IPS DF 19.7 (cell line): Measurements from ENCODE around the gene GAB4.

ENCODE experiments used
- DNase-seq: peaks from one replicate; pipeline ENCODE4 v3.0.0-alpha.2; 2013; ENCODE audit warnings: low read depth, low spot score

GAB4 gene

DNA sequence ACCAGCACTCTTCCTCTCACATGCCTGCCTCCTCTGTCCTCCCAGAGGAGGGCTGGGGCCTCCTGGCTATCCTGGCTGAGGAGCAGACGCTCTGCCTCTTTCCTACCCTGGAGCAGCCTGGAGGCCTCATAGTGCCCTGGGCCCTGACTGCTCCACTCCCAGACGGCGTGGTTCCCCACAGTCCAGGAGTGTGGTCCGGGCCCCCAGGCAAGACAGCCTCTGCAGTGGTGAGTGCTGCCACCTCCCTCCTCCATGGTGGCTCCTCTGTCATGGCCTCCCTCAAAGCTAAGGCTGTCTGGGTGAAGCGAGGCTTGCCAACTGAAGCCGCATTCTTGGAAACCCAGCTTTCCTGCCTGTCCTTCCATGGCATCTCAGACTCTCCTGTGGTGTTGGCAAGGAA is 19.8 kb downstream of the GAB4 start:
- no peak for DNase-seq

DNA sequence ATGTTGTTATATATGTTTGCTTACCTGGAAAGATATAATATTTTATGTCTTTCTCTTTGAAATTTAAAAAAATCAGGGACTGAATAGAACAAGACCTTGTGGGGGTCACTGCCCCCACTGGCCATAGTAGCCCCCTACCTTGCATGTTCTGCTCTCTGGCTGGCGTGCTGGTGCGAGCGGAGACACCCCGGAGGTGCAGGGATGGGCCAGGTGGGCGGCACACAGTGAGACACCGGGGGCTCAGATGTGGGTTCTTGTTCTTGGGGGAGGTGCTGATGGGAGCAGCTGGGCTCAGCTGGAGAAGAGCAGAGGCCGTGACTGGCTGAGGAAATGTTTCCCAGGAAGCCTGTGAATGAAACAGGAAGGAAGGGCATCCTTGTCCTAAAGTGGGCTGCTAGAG is 20.2 kb downstream of the GAB4 start:
- no peak for DNase-seq

DNA sequence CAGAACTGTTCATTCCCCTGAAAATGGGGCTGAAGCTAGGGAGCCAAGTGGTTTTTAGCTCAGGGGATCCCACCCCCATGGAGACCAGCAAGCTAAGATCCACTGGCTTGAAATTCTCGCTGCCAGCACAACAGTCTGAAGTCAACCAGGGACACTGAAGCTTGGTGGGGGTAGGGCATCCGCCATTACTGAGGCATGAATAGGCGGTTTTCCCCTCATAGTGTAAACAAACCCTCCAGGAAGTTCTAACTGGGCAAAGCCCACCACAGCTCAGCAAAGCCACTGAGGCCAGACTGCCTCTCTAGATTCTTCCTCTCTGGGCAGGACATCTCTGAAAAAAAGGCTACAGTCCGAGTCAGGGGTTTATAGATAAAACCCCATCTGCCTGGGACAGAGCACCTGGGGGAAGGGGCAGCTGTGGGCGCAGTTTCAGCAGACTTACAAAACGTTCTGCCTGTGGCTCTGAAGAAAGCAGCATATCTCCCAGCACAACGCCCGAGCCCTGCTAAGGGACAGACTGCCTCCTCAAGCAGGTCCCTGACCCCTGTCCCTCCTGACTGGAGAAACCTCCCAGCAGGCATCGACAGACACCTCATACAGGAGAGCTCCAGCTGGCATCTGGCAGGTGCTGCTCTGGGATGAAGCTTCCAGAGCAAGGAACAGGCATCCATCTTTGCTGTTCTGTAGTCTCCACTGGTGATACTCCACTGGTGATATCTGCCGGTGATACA is 32.7 kb downstream of the GAB4 start:
- no peak for DNase-seq

DNA sequence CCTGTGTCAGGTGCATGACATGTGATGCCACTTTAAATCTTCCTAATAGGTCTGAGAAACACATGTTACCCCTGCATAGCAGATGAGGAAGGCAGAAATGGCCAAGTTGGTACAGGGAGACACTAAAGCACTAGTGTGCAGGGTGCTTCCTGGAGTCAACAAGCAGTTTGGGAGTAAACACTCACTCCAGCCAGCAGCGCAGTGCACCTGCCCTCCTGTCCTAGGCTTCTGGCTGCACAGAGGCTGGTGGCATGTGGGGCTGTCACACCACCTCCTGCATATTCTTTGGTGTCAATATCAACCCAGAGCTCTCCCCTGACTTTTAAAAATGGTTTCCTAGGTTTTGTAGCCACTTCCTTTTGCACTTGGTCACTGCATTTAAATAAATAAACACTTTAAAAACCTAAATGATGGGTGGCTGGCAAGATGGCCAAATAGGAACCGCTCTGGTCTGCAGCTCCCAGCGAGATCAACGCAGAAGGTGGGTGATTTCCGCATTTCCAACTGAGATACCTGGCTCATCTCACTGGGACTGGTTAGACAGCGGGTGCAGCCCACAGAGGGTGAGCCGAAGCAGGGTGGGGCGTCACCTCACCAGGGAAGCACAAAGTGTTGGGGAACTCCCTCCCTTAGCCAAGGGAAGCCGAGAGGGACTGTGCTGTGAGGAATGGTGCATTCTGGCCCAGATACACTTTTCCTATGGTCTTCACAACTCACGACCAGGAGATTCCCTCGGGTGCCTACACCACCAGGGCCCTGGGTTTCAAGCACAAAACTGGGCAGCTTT is 33.5 kb downstream of the GAB4 start:
- DNase-seq, result no peak

DNA sequence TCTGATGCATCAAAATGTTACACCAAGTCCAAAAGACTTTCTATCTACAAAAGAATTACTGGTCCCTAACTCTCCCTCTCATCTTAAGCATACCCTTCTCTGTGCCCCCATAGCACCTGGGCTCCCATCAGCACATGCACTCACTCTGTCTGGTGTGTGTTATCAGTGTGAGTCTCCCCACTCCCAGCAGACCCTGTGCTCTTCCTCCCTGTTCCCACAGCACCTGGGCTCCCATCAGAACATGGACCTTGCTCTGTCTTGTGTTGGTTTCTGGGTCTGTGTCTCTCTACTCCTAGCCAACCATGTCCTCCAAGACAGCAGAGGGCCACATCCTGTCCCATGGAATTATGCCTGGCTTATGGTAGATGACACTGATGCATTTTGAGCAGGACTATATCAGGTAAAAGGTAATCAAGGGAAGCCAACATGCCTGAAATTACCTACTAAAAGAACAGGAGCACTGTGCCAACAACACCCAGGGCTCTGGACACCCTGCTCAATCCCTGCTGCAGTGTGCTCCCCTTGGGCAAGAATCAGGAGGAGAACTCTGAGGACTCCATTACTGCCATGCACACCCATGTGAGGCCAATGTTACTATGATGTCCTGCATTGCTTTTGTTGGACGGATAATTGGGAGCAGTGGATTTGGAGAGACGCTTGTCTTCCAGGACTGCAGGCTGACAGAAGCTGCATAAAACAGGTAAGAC is 34.3 kb downstream of the GAB4 start:
- DNase-seq, result no peak

DNA sequence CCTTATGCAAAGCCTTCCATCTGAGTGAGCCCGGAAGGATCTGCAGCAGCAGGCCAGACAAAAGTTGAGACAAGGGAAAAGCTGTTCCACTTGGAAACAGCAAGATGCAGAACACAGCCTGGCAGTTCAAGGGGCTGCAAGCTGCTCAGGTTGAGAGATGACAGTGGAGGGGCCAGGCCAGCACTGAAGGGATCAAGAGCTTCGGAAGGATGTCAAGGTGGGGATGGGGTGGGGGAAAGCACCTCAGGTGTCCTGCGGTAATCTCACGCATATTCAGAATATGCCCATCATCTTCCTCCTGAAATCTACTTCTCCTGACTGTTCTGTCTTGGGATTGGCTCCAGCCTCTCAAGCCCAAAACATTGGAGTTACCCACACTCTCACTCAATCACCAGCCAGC is 35.7 kb downstream of the GAB4 start:
- no peak for DNase-seq

DNA sequence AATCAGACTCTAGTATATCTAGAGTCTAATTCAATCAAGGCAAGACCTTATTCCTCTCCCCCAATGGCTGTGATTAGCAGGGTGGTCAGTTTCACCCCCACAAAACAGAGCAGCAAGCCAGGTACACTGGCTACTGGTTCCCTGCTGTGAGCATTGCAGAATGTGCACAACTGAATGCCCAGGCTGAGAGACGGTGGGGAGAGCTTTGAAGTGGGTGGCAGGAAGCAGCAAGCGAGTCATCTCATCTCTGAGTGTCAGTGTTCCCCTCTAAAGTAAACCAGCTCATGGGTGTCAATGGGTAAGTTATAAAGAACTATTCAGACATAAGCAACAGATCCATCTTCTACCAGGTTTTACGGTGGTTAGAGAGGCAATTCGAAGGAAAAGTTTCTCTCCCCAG is 37.6 kb downstream of the GAB4 start:
- DNase-seq, result no peak

DNA sequence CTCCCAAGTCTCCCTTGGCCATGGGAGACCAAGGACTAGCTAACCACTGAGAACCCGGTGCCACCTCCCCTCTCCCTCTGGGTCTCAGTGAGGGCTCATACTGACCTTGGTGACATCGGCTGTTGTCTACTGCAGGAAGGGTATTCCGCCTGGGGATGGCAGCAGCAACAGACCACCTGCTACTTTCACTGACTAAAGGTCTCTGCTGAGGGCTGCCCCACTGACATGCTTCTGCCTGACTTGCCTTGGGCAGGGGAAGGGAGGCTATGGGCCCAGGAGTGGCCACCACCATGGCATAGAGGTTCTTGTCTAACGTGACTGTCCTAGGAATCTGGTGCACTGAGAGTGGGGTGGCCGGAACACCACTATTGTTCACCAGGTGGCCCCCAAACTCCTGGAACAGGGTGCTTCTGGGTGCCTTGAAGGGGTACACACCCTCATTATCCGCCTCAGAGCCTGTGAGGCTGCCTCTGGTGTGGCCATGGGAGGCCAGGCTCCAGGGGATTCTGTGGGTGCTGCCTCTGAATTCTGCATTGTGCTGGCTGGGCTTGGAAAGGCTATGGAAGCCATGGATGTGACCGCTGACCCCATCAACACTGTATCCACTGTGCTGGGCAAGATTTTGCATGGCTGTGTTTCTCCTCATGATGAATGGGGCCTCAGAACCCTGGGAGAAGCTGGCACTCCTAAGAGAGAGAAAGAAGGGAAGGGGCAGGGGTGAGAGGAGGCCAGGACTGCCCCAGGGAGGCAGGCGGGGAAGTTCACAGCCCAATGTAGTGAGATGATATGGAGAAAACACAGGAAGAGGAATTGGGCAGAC is 38.3 kb downstream of the GAB4 start:
- no peak for DNase-seq

DNA sequence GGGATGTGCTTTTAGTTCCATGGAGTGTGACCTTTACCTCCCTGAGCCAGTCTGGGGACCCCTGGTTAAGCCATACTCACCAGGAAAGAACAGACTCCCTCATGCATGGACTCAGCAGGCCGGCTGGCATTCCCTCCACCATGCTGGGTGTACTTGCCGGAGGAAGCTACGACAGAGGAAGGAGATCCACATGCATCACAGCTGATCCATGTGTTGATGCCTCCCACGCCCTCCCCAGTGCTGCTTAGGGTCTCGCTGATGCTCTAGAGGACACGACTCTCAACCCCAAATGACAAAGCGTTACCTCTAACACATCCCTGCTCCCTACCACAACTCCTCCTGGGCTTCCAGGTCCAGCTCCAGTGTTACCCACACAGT is 39.8 kb downstream of the GAB4 start:
- DNase-seq, result no peak

DNA sequence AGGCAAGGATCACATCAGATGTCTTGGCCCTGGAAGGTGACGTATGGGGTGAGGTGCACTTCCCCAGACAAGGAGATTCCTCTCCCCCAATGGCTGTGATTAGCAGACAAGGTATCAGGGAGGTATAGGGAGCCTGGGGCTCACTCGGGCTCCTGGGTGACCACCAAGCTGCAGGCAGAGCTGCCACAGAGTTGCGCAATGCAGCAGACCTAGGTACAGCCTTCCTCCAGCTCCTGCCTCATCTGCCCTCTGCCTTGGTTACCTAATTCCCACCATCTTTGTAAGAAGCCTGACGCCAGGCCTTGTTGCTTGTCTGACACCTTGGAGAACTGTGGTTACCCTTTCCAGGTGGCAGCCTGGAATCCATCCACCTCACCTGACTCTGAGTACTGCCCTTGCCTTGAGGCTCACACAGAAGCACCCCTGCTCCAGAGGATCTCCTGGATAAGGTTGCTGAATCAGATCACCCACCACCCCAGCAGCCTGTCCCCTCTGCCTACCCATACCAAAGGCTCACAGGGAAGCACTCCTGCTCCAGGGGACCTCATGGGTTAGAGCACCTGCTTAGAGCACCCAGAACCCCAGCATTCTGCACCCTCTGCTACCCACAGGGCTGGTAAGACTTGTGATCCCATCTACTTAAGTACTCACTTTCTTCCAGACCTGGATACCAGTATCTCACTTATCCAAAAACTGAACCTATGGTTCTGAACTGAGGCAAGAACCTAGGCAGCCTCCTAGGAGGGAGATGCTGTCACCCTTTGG is 40.4 kb downstream of the GAB4 start:
- DNase-seq, result no peak

DNA sequence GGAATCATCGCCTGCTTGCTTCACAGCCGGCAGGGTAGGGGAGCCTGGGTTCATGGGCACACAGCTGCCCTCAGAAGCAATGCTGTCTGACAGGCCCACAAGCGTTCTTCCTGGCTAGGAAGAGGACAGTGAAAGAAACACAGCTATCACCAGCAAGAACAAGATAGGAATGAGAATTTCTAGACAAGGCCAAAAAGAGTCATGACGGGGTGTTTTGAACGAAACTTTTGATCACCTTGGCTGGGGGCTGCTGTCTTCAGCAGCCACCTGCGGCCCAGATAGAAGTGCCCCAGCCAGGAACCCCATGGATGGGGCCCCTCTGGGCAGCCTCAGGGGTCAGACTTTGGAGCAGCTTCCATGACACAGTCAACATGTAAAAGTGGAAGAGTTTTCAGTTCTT is 41.8 kb downstream of the GAB4 start:
- no peak for DNase-seq

DNA sequence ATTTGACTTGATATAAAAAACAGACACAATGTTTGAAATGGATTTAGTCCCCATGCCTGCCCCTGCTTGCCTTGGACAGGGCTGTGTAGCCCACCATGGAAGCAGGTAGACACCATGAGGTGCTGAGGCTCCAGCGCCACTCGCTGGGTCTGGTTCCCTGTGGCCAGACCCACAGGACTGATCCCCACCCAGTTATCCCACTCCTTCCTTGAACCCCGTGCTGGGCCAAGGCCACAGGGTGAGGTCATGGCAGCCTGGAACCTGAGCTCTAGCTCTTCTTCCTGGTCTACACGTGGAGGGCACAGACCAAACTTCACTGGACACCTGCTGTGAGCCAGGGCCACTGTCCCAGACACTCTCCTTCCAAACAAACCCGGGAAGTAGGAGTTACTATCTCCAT is 42.5 kb downstream of the GAB4 start:
- no peak for DNase-seq

DNA sequence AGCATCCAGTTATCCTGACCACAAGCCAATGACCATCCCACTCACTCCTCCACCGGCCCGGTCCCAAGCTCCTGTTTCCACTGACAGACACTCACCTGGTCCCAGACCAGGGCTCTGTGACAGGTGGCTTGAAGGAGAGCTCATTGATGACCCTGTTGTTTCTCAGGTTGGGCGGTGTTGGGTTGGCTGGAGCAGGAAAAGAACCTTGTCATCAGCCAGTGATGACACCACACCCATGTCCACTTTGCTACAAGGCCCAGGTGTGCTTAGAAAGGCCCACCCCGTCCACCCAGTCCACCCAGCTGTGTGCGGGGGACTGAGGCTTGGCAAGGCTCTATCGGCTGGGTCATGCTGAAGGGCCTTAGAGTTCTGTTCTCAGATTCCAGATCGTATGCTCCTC is 42.9 kb downstream of the GAB4 start:
- no peak for DNase-seq

DNA sequence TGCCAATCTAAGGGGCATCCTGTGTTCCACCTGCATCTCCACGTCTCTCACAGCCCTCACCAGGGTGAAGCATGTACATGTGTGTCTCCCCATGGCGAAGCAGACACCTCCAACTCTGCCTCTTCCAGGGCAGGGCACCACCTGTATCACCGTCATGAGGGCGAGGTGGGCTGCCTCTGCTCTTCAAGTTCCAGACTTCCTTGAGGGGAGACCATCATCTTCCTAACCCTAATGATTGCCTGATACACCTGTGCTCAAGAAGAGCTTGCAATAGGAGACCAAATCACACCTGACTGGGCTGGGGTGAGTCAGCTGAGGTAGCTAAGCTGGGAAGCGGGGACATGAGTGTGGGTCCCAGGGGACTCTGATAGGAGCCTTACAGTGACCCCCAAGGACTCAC is 43.7 kb downstream of the GAB4 start:
- DNase-seq, result no peak

DNA sequence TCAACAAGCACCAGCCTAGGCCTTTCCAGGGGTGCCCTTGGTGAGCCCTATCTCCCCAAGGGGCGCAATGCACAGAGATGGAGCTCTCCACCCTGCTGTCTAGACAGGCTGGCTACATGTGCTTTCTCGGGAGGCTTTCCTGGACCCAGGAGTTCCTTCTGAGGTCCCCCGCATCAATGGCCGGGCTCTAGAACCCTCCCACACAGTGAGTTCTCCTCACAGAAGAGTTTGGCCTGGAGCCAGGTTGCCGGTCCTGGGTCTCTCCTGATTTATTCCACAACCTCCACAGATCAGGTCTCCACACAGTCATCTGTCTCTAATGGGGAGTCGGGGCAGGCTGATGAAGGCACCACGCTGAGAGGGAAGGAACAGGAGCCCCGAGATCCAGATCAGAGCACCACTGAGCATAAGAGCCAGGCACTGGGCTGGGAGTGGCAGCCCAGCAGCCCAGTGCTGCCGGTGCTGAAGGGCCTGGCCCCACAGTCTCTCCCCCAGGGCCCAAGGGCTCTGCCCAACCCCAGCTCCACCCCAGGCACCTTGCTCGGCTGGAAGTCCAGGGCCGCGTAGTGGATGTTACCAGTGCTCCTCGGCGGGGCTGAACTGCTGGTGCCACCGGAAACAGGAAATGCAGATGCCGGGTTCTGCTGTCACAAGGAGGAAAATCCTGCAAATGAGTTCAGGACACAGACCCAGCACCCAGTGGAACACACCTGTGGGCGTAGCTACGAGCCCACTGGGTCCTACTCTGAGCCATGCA is 44.7 kb downstream of the GAB4 start:
- DNase-seq, result no peak

DNA sequence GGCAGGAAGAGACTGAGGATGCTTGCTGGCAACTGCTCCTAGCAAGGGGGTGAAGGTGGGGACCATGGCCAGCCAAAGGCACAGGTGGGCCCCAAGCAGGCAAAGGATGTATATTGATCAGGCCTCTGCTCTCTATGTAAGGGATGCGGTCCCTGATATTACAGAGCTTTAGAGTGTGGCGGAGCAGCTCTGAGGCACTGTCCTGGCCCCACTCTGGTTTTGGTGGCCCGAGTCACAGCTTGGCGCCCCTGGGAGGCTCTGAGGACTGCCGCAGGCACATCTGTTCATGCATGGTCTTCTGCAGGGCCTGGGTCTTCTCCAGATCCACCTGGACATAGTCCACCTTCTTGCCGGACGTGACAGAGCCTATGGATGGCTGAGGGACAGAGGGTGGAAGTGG is 45.5 kb downstream of the GAB4 start:
- DNase-seq, result no peak

DNA sequence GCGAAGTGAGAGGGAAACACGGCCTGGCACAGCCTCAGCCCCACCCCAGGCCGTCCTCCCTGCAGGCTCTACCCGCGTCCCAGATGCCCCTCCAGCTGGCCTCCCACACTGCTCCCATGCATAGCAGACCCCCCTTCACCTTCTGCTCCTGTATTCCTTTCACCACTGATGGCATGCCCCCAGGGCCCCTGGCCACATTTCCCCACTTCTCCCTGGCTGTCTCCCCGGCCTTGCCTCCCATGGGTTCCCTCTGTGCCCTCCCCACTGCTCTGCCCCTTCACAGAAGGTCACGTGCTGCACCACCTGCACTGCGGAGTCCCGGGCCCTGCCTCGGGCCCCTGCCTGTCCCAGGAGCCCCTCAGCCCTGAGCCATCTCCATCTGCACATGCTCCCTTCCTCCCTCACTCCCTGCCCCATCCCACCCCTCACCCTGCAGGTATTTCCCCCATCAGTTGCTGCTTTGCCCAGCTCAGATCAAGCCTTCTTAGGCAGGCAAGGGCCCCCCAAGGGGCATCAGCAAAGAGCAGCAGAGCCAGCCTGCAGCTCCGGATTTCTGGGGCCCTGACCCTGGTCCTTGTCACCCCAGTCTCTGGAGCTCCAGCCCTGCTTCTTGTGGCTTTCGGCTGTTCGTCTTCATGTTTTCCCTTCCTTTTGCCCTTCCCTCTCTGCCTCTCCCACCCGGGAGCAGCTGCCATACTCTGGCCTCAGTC is 46.4 kb downstream of the GAB4 start:
- no peak for DNase-seq

DNA sequence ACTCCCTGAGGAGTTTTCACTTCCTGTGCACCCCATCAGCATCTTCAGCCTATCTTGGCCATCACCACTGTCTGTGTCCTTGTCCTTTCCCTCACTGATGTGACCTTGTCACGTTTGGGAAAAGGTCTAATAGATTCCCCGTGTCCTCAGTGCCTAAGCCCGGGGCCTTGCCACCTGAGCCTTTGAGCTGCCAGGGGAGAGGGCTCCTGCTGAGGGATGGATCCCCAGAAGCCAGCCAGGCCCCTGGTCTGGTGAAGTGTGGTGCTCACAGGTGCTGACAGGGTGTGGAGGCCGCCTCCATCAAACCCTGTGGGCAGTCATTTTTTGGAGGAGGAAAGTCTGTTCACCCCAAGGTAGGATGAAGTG is 47.2 kb downstream of the GAB4 start:
- no peak for DNase-seq

DNA sequence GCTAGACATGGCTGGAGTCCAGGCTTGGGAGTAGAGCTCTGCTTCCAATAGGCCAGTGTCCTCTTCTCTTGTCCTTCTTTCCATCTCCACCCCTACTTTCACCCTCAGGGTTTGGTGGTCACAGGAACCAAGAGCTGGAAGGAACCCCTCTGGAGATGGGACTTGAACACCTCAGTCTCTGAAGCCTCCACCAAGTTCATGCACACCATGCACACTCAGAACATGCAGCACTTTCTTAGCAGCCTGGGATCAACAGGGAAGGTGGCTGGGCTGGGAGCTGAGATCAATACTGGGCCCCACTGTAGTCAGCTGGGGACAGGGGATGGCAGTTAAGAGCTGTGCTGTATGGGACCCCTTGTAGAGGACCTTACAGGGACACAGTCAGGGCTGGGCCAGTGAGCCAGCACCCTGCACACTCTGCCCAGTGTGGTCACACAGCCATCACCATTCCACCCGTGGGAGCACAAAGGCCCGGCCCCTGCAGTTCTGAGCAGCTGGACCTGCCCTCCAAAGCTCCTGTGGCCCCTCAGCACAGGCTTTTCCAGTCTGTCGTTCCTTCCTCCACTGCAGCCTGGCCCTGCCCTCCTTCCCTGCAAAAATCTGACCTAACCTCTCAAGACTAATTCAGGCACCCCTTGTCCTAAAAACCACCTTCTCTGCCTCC is 47.7 kb downstream of the GAB4 start:
- DNase-seq, result no peak
